DND-41 (cell line): ENCODE data around the gene DDX5.

Source experiments
- CTCF ChIP-seq: IDR thresholded peaks from 2 replicates; pipeline ENCODE4 v1.5.1; 2012; ENCODE audit warnings: borderline replicate concordance, low read length, moderate library complexity, mild to moderate bottlenecking; ENCODE audit not compliant: poor library complexity, severe bottlenecking; ENCODE audit errors: extremely low read depth
- EZH2 ChIP-seq: IDR thresholded peaks from 3 replicates; pipeline ENCODE4 v1.6.1; 2012; ENCODE audit warnings: borderline replicate concordance, low read depth, mild to moderate bottlenecking, moderate library complexity, low read length, inconsistent platforms; ENCODE audit not compliant: severe bottlenecking

- TF ChIP-seq CTCF (no peak), EZH2 (no peak)
These were observed 705 bp upstream of the DDX5 start, which contains the start of gene CEP95 for GRCh38 chr17:64506576-64507412.
